ENCODE results near the gene KIAA1217.
"Not testable (repeated sequence)": the region's sequence is repeated elsewhere in the genome, so short reads cannot be mapped to it uniquely, and the experiment has no call there.

The KIAA1217 gene

DNA sequence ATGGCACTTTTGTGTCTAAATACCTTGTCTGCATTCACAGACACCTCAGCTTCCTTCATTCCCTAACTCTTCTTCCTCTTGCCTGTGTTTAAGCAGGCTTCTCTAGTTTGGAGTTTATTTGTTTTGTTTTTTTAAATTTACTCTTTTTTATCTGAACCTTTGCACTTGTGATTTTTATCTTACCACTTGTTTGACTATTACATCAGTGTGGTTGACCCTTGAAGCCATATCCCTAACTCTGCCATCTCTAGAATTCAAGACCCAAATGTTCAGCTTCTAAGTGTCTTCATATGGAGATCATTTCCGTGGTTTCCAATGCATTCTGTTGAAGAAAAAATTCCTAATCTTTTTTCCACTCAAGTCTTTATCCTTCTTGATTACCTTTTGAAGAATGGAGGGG is 233.3 kb downstream of the KIAA1217 start:
- H3K27ac ChIP-seq: no peak overlapping the region
- TF ChIP-seq, protein P1, sequence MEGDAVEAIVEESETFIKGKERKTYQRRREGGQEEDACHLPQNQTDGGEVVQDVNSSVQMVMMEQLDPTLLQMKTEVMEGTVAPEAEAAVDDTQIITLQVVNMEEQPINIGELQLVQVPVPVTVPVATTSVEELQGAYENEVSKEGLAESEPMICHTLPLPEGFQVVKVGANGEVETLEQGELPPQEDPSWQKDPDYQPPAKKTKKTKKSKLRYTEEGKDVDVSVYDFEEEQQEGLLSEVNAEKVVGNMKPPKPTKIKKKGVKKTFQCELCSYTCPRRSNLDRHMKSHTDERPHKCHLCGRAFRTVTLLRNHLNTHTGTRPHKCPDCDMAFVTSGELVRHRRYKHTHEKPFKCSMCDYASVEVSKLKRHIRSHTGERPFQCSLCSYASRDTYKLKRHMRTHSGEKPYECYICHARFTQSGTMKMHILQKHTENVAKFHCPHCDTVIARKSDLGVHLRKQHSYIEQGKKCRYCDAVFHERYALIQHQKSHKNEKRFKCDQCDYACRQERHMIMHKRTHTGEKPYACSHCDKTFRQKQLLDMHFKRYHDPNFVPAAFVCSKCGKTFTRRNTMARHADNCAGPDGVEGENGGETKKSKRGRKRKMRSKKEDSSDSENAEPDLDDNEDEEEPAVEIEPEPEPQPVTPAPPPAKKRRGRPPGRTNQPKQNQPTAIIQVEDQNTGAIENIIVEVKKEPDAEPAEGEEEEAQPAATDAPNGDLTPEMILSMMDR (conservative IDR thresholded peaks at IDR 0.05): no peak

DNA sequence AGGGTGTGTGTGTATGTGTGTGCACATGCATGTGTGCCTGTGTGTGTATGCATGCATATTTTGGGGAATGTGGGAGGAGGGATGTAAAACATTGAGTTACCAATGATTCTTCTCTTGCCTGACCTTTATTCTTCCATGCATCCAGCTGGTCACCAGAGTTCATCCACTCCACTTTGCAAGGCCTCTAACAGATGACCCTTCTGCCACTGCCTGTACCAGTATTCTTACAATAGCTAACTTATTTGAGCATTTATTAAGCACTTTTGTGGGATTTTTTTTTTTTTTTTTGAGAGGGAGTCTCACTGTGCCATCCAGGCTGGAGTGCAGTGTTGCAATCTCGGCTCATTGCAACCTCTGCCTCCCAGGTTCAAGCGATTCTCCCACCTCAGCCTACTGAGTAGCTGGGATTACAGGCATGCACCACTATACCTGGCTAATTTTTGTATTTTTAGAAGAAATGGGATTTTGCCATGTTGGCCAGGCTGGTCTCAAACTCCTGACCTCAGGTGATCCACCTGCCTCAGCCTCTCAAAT is 233.8 kb downstream of the KIAA1217 start:
- not testable (repeated sequence) for H3K27ac ChIP-seq

DNA sequence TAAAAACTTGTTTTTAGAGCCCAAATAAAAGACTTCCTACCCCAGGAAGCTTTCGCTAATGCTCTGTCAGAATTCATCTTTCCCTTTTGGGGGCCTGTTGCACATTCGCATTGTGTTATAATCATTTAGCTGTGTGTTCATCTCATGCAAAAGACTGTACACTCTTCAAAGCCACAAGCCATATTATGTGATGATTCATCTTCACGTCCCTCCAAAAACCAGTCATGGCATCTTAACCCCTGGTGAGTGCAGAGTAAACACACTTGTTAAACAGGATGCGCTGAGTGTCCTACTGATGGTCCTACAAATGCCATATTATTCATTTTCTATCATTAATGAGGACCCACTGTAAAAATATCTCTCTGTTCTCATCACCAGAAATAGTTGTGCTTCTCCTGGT is 235.4 kb downstream of the KIAA1217 start:
- no peak overlapping the region for H3K27ac ChIP-seq
- TF ChIP-seq, protein P1 (conservative IDR thresholded peaks at IDR 0.05): no peak

DNA sequence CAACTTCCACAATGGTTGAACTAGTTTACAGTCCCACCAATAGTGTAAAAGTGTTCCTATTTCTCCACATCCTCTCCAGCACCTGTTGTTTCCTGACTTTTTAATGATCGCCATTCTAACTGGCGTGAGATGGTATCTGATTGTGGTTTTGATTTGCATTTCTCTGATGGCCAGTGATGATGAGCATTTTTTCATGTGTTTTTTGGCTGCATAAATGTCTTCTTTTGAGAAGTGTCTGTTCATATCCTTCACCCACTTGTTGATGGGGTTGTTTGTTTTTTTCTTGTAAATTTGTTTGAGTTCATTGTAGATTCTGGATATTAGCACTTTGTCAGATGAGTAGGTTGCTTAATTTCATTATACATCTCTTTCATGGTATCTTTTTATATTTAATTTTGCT is 237.0 kb downstream of the KIAA1217 start:
- not testable (repeated sequence) for H3K27ac ChIP-seq

DNA sequence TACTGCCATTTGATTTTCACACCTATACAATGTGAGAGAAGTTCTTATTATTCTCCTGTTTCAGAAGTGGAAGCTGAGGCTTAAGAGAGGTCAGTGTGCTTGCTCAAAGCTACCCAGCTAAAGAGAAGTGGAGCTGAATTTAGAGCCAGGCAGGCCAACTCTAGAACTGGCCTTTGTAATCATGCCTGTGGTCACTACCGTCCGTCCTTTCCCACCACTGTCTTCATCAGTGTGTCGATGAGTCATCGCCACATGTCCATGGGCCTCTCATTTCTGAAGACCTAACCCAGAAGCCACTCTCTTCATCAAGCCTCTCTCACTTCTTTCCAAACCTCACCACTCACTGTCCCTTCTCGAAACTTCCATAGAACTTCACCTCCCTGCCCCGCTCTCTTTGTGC is 237.8 kb downstream of the KIAA1217 start:
- TF ChIP-seq, protein P1 (conservative IDR thresholded peaks at IDR 0.05): no peak
- H3K27ac ChIP-seq: no peak overlapping the region

DNA sequence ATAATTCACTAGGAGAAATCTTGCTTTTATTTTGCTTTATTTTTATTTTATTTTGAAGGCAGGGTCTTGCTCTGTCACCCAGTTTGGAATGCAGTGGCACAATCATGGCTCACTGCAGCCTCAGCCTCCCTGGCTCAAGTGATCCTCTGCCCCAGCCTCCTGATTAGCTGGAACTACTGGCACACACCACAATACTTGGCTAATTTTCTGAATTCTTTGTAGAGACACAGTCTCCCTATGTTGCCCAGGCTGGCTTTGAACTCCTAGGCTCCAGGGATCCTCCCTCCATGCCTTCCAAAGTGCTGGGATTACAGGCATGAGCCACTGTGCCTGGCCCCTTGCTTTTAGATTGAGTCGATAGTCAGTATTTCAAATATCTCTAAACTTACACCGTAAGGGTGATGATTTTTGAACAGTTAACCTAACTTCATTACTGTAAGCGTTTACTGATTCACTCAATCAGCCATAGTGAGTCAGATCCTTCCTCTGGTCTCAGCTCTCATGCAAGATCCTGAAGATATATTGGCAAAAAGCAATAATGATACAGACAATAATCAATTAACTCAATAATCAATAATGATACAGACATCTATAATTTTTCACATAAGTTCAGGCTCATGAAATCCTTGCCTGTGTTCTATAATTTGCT is 239.5 kb downstream of the KIAA1217 start:
- peak overlapping the region; percentile 77 for H3K27ac ChIP-seq
- TF ChIP-seq, protein P1 (conservative IDR thresholded peaks at IDR 0.05): no peak

DNA sequence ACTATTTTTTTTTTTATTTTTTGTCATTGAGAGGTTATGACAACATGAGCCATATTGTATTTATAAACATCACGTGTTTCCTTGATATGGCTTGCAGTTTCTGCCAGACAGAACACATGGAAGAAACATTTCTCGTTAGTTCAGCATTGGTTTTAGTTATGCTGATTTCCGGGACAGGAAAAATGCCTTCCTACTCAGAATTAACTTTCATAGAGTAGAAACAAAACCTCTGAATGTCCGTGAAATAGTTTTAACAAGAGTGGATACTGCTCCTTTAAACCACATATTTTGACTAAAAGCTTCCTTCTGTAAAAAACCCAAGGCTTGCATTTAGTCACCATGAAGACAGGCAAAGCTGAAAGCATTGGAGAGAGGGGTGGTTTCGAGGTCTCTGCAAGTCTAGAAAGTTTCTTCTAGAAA is 240.4 kb downstream of the KIAA1217 start:
- TF ChIP-seq, protein P1 (conservative IDR thresholded peaks at IDR 0.05): no peak
- H3K27ac ChIP-seq: peak overlapping the region; percentile 77

DNA sequence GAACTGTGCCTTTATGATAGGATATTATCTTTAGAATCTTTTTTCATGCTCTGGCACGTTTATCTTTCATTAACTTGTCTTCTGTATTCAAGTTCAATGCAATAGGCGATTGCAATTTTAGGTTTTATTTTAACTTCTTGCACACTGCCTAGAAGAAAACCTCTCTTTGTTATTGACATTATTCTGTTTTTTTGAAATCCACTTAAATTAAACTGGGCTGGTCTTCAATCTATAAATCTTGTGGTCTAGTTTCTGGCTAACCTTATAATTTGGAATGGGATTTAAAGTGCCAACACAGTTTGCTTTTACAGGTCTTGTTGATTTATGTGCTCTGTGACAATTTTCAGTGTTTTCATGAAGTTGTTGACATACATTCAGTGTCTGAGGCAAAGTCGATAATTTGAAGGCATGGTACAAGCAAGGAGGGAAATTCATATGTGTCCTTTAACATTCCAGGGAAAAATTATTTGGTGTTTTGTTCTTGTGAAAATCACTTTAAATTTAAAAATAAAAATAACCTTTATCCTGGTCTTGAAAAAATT is 240.9 kb downstream of the KIAA1217 start:
- peak overlapping the region; percentile 77 for H3K27ac ChIP-seq
- TF ChIP-seq, protein P1 (conservative IDR thresholded peaks at IDR 0.05): no peak

Data from VCaP (cell line).